Transverse colon (tissue), 4 donors: ENCODE results near the gene ZNF783. TPM values are rescaled to one million over a fixed set of nuclear protein-coding genes. Genes with fewer than 3 reads are reported as not detected.
A peak's percentile ranks its signal among the peaks of the same experiment; 100 is the strongest.

ENCODE experiments used
- DNase-seq: peaks from one replicate; pipeline ENCODE4 v3.0.0-alpha.2; 2019
- H3K27ac ChIP-seq, 4 donors: fragments of 200-600 bp; sonication (generic); 2 replicates each; pipeline ENCODE4 v1.5.1; 2016 to 2018; ENCODE audit warnings: inconsistent platforms in 4 of 4
- H3K27me3 ChIP-seq: fragments of 200-600 bp; sonication (generic); 2 replicates; pipeline ENCODE4 v1.5.1; 2017; ENCODE audit warnings: inconsistent platforms
- H3K36me3 ChIP-seq, 4 donors: fragments of 200-600 bp; sonication (generic); 2 replicates each; pipeline ENCODE4 v1.5.1; 2017 to 2019; ENCODE audit warnings: inconsistent platforms in 4 of 4
- H3K4me1 ChIP-seq, 4 donors: fragments of 200-600 bp; sonication (generic); 2 replicates each; pipeline ENCODE4 v1.5.1; 2017 to 2020; ENCODE audit warnings: inconsistent platforms in 4 of 4
- H3K4me3 ChIP-seq, 4 donors: fragments of 200-600 bp; sonication (generic); 1 replicate in 1 of 4; 2 replicates in 3 of 4; pipeline versions ENCODE4 v1.5.1 to v1.6.1; 2017 to 2019; ENCODE audit warnings: inconsistent platforms in 4 of 4
- H3K9me3 ChIP-seq, 2 donors: fragments of 200-600 bp; sonication (generic); 2 replicates each; pipeline ENCODE4 v1.5.1; 2017 to 2019; ENCODE audit warnings: inconsistent platforms in 2 of 2
- EP300 ChIP-seq: sonication (generic); formaldehyde crosslinking; IDR thresholded peaks from one replicate; pipeline ENCODE4 v1.6.1; 2017; ENCODE audit warnings: antibody characterized with exemption, low read depth
- POLR2A ChIP-seq: fragments of 450-650 bp; IDR thresholded peaks from one replicate; pipeline ENCODE4 v1.6.1; 2016; ENCODE audit warnings: antibody characterized with exemption, mild to moderate bottlenecking, moderate library complexity
- POLR2AphosphoS5 ChIP-seq, 3 donors: sonication (generic); formaldehyde crosslinking; IDR thresholded peaks; one replicate each; pipeline ENCODE4 v1.6.1; 2016; ENCODE audit warnings: antibody characterized with exemption in 3 of 3
- WGBS, 2 donors: methylation state at CpG; one replicate each; pipeline ENCODE4 v1.1.5; 2018; ENCODE audit warnings: low coverage in 1 of 2; 5-methylcytosine and 5-hydroxymethylcytosine counted together
- in situ Hi-C, 4 donors: fragments of 200-750 bp; cut with MboI; loops; one replicate each; pipeline versions ENCODE4 v1.15.0 to v1.15.1; 2017; ENCODE audit warnings: low sequenced_read_pairs in 3 of 4, low pct_ligation_motif_present in 1 of 4, low pct_unique_long_range_greater_than_20kb in 1 of 4
- intact Hi-C: fragments of 100-400 bp; cut with DNase I; formaldehyde crosslinking; loops from one replicate; pipeline ENCODE4 v1.15.1; 2023; ENCODE audit warnings: low total_unique reads
- total RNA-seq, 4 donors: library from RNA; depleted of rRNA; stranded (reverse); fragments of >200 nt; gene quantifications; one replicate each; pipeline ENCODE4 v1.1.0, GENCODE V29; 2016
- TF ChIP-seq, protein P1 (sequence below), 5 experiments: fragments of 200-600 bp in 3 of 5; fragments of 450-650 bp in 2 of 5; sonication (generic) in 3 of 5; IDR thresholded peaks; 1 replicate in 2 of 5; 2 replicates in 3 of 5; pipeline ENCODE4 v1.5.1; 2016 to 2017; ENCODE audit warnings: antibody characterized with exemption in 5 of 5, inconsistent platforms in 3 of 5, mild to moderate bottlenecking in 2 of 5, moderate library complexity in 1 of 5

Gene ZNF783
- total RNA-seq = 10 to 100 TPM in 3 of 4 donors, 1 to 10 TPM in 1; 9.0 to 28.7 (median 17.9) TPM

DNA sequence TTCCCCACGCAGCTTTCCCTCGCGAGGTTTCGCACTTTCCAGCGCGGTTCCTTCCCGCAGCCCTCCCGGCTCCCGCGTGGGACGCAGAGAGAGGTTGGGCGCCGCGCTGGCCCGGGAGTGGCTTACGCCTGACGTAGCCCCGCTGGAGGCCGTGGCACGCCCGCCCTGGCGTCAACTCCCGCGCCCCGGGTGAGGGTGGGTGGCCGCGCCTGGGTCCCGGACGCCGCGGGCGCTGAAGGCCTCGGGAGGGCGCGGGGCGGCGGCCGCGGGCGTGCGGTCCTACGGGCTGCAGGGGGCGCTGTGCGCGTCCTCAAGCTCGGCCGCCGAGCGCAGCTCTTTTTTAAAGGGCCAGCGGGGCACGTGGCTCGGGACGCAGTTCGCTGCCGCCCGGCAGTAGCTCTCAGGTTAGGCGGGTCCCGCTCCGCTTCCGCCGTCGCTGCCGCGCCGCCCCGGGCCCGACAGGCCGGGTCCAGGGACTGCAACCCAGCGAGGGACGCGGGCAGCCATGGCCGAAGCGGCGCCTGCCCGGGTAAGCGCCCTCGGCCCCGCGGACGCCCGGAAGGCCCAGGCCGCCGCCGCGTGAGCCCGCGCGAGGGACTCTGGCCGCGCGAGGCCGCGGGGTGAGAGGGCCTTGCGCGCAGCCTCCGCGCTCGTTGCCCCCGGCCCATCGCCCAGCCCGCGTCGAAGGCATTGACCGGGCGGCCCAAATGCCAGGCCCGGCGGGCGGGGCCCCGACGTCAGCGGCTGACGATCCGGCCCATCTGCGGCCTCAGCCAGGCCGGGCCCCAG is at the start of gene ZNF783:
Gene ZNF783 (plus strand): TSS at position 368 of the 789 bp plus-strand sequence. CDS start 138 bp downstream, at position 506.
- Histone ChIP-seq H3K27ac (peak within 1 kb of the TSS; percentile 87 to 92 (median 88)), H3K27me3 (no peaks in the 10 kb centered on the region), H3K4me1 (peaks cover 6 to 22% (median 14%) of the 10 kb centered on the region in 4 donors), H3K9me3 (no peaks in the 10 kb centered on the region), H3K4me3 (peak within 1 kb of the TSS; percentile 52 to 72 (median 58)), H3K36me3 (peaks cover 0 to 10% (median 5%) of the 10 kb centered on the region in 4 donors)
- peak; percentile 90 for DNase-seq
- intact Hi-C loops (no loop called here), in situ Hi-C loops (no loop called here)
- WGBS, 2 donors = 1% methylated on average over 74 of the region's 115 CpGs; no CpG with 5 or more reads in 1 of the 2 donors
- TF ChIP-seq EP300 (no peak), POLR2AphosphoS5 (IDR thresholded peaks at IDR 0.05) (peak in 2 of 3 donors; percentile 39 to 54), POLR2A (peak; percentile 39)
- TF ChIP-seq, protein P1, sequence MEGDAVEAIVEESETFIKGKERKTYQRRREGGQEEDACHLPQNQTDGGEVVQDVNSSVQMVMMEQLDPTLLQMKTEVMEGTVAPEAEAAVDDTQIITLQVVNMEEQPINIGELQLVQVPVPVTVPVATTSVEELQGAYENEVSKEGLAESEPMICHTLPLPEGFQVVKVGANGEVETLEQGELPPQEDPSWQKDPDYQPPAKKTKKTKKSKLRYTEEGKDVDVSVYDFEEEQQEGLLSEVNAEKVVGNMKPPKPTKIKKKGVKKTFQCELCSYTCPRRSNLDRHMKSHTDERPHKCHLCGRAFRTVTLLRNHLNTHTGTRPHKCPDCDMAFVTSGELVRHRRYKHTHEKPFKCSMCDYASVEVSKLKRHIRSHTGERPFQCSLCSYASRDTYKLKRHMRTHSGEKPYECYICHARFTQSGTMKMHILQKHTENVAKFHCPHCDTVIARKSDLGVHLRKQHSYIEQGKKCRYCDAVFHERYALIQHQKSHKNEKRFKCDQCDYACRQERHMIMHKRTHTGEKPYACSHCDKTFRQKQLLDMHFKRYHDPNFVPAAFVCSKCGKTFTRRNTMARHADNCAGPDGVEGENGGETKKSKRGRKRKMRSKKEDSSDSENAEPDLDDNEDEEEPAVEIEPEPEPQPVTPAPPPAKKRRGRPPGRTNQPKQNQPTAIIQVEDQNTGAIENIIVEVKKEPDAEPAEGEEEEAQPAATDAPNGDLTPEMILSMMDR (IDR thresholded peaks at IDR 0.05) = peak; percentile 29 to 89 (median 75)

DNA sequence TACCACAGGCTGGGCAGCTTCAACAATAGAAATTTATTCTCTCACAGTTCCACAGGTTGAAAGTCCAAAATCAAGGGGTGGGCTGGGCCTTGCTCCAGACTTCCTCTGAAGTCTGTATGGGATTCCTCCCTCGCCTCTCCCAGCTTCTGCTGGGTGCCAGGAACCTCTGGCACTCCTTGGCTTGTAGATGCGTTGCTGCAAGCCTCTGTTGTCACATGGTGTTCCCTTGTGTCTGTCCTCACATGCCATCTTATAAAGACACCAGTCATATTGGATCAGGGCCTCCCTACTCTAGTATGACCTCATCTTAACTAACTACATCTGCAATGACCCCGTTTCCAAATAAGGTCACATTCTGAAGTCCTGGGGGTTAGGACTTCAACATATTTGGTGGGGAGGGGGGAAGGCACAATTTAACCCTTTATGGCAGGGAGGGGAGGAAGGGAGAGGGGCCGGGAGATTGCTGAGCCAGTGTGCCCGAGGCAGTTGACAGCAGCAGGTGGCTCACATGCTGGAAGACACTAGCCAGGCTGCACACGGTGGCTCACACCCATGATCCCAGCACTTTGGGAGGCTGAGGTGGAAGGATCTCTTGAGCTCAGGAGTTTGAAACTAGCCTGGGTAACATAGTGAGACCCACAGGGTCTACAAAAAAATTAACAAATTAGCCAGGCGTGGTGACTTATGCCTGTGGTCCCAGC is 47.8 kb upstream of the ZNF783 start:
- intact Hi-C loops (no loop called here), in situ Hi-C loops (no loop called here)
- WGBS, 2 donors = 88% methylated on average over 7 of the region's 7 CpGs; no CpG with 5 or more reads in 1 of the 2 donors
- TF ChIP-seq POLR2A (no peak), EP300 (no peak), POLR2AphosphoS5 (IDR thresholded peaks at IDR 0.05) (no peak)
- TF ChIP-seq, protein P1 (IDR thresholded peaks at IDR 0.05) = no peak
- Histone ChIP-seq H3K27ac (no peak overlapping the region), H3K9me3 (no peaks in the 10 kb centered on the region), H3K27me3 (no peaks in the 10 kb centered on the region), H3K4me1 (no peaks in the 10 kb centered on the region), H3K4me3 (no peak overlapping the region), H3K36me3 (peaks cover 0 to 77% (median 35%) of the 10 kb centered on the region in 4 donors)
- no peak for DNase-seq

DNA sequence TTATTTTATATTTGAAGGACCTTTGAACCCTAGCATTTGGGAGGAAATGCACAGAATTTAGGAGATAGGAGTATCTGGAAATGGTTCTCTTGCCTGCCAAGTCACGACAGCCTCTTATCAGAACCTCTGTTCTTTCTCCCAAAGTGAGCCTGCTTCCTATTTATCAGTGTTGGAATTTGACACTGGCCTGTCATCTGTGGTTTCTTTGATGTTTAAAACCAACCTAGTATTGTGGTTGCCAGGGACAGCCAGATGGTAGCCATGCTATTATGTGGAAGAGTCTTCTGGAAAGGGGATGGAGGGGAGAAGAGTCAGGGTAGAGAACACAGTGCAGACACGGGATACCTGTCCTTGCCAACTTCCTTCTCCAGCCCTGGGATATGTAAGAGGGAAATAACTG is 45.6 kb upstream of the ZNF783 start:
- WGBS, 2 donors = 50 to 87% methylated on average over 1 to 2 of the region's 2 CpGs
- no peak for TF ChIP-seq EP300
- no peak for TF ChIP-seq POLR2AphosphoS5 (IDR thresholded peaks at IDR 0.05)
- TF ChIP-seq, protein P1 (IDR thresholded peaks at IDR 0.05) = no peak
- TF ChIP-seq POLR2A = no peak
- H3K27ac ChIP-seq = no peak overlapping the region
- H3K36me3 ChIP-seq = peaks cover 0 to 80% (median 30%) of the 10 kb centered on the region in 4 donors
- H3K27me3 ChIP-seq = no peaks in the 10 kb centered on the region
- in situ Hi-C loops (no loop called here), intact Hi-C loops (no loop called here)
- H3K9me3 ChIP-seq = no peaks in the 10 kb centered on the region
- H3K4me1 ChIP-seq = no peaks in the 10 kb centered on the region
- no peak overlapping the region for H3K4me3 ChIP-seq
- no peak for DNase-seq

DNA sequence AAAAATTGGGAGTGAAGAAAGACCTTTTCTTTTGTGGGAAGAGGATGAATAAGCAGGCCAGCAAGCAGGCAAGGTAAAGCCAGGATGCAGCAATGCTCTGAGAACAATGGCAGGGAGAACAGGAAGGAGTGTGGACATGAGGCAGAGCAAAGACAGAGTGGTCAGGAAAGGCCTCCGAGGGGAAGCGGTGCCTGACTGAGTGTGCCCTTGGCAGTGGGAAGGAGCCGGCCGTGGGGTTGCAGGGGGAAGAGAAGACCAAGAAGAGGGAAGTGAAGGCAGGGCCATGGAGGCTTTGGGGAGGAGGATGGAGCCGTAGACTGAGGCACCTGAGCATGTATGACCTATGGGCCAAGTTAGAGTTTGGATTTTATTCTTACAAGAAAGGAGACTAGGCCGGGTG is 44.4 kb upstream of the ZNF783 start:
- intact Hi-C loops = no loop called here
- Histone ChIP-seq H3K36me3 (peaks cover 0 to 68% (median 24%) of the 10 kb centered on the region in 4 donors), H3K9me3 (no peaks in the 10 kb centered on the region), H3K4me1 (no peaks in the 10 kb centered on the region), H3K27ac (no peak overlapping the region), H3K27me3 (no peaks in the 10 kb centered on the region), H3K4me3 (no peak overlapping the region)
- WGBS, 2 donors = 89 to 92% methylated on average over 5 to 6 of the region's 6 CpGs
- DNase-seq = no peak
- no peak for TF ChIP-seq POLR2AphosphoS5 (IDR thresholded peaks at IDR 0.05)
- no peak for TF ChIP-seq EP300
- no peak for TF ChIP-seq POLR2A
- TF ChIP-seq, protein P1 (IDR thresholded peaks at IDR 0.05) = no peak
- in situ Hi-C loops = no loop called here
